ENCODE results near the gene ACTR3C.
"Not testable (repeated sequence)": the region's sequence is repeated elsewhere in the genome, so short reads cannot be mapped to it uniquely, and the experiment has no call there.

- TF ChIP-seq POLR2A, CTCF (IDR thresholded peaks at IDR 0.05): not testable (repeated sequence)
These were observed 75.6 kb downstream of the ACTR3C start for GRCh38 chr7:150247745-150248144.

Data from adrenal gland (tissue), 5 donors.